Right lung (tissue), 5 donors: ENCODE data around the gene FMNL2. TPM values are rescaled to one million over a fixed set of nuclear protein-coding genes. Genes with fewer than 3 reads are reported as not detected.

Experiments used
- DNase-seq, 2 donors: peaks; one replicate each; pipeline ENCODE4 v3.0.0-alpha.2; 2013
- polyA plus RNA-seq, 5 donors: library from polyadenylated mRNA; unstranded; fragments of 120-200 nt; gene quantifications; one replicate each; pipeline versions ENCODE4 v1.2.1 to v1.2.3, GENCODE V29; 2013; ENCODE audit warnings: inconsistent platforms in 1 of 5, low replicate concordance in 1 of 5; ENCODE audit not compliant: insufficient read length in 5 of 5, insufficient read depth in 1 of 5

FMNL2 gene
- polyA plus RNA-seq, 5 donors = 51.4 to 89.6 (median 77.5) TPM

DNA sequence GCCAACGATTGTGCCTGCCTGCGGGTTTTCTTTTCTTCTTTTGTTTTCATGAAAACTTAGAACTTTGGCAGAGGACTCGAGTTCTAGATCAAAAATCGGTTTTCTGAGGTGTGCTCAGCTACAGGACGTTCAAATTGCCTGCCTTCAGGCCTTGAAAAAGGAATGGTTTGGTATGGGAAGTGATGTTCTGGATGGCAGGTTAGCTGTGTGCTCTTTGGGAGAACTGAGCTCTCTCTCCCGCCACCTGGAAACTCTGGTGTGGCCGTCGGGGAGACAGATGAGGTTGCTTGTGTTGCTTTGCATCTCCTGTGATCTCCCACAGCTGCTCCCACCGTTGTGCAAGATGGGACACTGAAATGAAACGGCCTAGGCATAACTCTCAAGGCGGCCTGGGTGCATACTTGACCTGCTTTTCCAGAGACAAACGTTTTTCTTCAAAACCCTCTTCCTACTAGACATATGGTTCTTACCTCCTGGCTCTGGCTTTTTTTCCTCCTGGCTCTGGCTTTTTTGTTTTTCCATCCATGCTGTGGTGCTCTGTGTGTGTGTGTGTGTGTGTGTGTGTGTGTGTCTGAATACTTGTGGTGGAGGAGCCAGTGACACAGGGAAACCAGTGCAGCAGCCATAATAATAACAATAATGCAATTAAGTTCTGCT, 2.0 kb downstream of the FMNL2 start:
- peak; percentile 21 to 32 for DNase-seq

DNA sequence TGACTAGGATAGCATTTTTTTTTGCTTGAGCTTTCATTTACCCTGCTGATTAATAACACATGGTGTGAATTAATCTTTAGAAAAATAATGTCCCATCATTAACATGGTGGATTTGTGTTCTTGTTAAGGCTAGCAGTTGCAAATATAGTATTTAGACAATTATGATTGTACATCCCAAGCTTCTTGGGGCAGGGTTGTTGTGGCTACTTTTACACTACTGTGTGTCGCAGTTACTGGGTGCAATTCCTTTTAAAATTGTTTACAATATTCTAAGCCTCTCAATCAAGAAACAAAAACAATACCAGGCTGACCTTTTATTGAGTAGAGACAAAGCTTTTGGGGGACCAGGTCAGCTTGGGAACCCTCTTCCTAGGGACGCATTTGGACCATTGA, 2.5 kb downstream of the FMNL2 start:
- DNase-seq = no peak

DNA sequence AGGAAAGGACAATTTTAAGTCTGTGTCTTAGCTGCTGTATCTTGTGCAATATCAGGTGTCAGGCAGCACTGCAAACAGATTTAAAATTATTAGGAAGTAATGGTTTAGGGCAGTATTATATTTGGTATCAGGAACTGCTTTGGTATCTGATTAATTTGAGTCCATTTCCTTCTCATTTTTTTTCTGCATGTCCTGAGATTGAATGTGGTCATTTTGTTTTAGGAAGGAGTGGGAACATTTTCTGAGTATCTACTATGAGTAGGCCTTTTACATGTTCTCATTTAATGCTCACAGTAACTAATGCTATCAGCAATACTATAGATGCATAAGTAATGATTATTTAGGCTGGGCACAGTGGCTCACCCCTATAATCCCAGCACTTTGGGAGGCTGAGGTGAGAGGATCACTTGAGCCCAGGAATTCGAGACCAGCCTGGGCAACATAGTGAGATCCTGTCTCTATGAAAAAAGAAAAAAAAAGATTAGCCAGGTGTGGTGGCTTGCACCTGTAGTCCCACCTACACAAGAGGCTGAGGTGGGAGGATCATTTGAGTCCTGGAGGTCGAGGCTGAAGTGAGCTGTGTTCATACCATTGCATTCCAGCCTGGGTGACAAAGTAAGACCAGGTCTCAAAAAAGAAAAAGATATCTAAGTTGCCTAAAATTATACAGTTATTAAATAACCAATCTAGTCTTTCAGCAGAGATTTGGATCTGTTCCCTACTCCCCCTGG, 4.7 kb downstream of the FMNL2 start:
- no peak for DNase-seq

DNA sequence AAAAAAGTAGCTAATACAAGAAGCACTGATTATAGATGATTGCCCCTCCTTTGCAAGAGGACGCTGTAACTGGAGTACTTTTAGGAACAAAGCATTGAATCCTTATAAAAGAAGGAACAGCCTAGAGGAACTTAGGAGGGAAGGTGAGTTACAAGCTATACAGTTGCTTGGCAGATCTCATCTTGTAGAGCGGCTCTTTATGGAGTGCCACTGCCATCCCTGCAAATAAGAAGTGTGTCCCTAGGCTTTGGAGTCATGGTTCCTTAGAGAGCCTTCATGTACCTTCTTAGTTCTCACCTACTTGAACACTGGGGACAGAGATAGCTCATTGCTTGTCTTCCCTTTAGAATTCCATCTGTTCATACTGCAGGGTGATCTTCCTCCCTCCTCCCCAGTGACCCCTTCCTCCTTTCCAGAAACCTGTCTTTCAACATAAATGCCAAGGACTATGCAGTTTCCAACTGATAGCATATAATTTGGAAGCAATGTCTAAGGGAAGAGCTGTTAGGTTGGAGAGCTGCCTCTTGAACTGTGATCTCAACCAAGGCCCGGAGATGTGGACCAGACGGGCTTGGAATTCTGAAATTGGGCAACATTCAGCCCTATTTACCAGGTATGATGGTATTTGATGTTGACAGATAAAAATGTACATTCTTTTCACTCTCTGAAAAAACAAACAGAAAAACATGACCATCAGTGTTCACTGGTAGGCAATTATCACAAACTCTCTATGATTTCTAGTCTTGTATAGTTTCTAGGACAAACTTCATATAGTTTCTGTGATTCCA, 7.5 kb downstream of the FMNL2 start:
- no peak for DNase-seq

DNA sequence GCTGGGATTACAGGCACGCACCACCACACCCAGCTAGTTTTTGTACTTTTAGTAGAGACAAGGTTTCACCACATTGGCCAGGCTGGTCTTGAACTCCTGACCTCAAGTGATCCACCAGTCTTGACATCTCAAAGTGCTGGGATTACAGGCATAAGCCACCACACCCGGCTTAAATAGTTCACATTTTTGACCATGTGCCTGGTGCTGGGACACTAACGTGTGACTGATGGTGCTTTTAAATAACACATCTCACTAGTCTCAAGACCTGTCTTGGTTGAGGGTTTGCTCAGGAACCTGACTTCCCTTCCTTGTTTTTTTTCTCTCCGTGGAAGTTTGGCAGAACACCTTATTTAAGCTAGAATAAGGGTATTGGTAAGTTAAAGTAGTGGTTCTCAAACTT, 8.5 kb downstream of the FMNL2 start:
- DNase-seq = no peak

DNA sequence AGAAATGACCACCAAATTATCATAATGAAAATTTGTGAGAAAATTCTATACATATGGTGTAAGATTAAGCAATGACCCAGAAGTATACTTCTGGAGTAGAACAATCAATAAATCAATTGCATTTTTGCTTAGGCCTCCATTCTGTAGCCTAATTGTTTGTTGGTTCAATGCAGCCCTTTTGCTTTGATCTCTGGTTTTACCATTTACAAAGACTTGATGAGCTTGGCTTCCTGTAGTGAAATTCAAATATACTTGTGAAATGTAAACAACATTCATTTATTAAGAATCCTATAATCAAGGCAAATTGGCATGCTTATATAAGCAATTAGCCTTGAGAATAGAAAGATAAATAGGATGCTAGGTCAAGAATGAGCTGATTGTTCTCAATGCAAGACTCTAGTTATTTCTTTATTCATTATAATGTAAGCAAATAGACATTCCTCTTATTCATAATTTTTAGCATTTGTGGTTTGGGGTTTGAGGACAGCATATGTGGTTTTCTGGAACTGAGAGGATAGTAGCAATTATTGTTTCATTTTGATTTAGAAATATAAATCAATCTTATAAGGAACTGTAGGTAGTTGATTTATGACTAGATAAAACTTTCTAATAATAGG, 9.7 kb downstream of the FMNL2 start:
- DNase-seq = peak in 1 of 2 donors; percentile 23

DNA sequence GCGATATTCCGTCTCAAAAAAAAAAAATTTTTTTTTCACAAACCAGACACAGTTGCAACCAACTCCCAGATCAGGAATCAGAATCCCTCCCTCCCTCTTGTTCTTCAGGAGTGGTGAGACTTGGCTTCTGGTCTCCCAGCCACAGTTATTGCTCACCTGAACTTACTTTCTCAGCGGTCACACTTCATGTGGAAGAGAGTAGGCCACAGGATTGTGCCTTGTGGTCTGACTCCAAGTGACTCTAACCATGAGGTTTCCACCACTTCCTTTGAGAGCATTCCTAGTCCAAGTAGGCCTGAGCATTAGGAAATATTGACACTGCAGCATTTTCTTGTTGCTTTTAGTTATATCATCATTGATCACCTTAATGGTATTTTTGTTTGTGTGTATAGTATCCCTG, 12.1 kb downstream of the FMNL2 start:
- DNase-seq = no peak

DNA sequence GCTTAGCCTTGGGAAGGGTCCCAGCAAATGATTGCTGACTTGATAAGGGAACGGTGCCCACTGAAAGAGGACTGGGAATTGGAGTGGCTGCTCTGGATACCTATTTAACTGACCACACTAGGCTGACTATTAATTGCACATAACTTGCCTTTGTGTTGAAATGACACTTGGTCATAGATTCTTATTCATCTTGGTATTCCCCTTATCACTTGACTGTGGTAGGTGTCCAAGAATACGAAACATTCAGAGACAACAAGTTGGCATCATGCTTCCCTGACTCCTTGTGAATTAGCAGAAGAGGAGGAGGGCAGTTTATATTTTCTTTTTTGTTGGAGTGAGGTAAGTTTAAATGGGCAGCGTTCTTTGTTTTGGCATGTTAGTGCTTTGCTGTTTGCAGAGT, 13.4 kb downstream of the FMNL2 start:
- DNase-seq = no peak

DNA sequence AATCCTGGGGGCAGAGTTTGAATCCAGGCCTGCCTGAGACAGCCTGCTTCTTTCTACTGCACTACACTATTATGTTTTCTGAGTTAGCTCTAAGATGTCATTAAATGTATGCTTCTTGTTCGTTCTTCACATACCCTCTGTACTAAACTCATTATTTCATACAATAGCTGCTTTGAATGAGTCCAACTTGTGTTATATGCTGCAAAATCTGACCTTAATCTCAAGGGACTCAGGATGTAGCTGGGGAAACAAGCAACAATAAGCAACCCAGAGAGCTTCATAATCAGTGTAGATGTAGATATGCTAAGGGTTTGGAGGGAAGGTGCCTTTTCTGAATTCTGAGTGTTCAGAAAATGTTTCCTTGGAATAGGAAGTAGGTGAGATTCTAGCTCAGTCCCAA, 14.4 kb downstream of the FMNL2 start:
- DNase-seq = no peak

DNA sequence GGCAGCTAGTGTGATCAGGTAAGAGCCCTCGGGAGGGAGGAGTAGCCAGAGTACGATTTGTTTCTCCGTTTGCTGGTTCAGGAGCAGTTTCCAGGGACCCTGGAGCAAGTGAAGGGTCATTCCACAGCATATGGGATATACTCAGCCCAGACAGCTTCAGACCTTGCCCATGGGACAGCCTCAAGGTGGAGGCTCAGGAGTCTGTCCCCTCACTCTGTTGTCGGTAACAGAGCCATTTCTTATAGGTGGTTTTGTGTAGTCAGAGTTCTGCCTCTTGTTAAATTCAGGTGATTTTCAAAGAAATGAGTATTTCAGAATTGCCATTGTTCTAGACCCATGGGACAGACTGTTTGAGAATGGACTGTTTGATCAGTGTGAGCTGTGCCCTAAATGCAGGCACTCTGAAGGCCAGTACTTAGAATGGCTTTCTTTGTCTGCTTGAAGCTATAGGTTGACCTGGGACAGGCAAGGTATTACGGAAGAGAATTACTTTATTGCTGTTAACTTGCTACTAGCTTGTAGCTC, 15.2 kb downstream of the FMNL2 start:
- DNase-seq = no peak

DNA sequence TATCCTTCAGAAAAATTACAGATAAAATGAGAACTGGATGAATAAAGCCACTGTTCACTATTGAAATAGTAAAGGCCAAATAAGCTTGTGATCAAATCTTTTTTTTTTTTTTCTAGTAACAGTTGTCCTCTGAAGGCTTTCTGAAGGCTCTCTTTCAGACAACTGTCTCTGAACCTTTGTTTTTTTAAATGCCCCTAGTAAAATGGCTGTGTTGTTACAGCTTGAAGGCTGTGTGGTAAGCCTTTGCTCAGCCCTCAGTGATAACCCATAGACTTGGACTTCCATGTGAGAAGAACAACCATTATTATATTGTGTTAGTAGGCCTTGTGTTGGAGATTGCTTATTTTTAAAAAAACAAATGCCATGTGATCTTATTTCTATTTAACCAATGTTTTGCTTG, 17.6 kb downstream of the FMNL2 start:
- no peak for DNase-seq

DNA sequence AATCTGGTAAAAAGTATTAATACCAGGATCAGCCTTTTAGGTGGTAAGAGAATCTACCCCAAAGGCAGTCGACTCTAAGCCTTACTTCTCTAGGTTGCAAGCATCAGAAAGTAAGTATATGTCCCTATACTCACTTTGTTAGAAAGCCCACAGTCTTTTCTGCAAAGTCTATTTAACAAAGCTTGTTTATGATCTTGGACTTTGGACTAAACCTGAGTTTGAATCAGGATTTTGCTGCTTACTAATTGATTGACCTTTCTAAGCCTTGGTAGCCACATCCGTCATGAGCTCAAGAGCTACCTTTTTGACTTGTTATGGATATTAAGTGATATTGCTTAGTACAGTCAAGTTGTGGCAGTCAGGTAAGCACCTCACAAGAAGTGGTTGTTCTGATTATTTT, 18.4 kb downstream of the FMNL2 start:
- no peak for DNase-seq

DNA sequence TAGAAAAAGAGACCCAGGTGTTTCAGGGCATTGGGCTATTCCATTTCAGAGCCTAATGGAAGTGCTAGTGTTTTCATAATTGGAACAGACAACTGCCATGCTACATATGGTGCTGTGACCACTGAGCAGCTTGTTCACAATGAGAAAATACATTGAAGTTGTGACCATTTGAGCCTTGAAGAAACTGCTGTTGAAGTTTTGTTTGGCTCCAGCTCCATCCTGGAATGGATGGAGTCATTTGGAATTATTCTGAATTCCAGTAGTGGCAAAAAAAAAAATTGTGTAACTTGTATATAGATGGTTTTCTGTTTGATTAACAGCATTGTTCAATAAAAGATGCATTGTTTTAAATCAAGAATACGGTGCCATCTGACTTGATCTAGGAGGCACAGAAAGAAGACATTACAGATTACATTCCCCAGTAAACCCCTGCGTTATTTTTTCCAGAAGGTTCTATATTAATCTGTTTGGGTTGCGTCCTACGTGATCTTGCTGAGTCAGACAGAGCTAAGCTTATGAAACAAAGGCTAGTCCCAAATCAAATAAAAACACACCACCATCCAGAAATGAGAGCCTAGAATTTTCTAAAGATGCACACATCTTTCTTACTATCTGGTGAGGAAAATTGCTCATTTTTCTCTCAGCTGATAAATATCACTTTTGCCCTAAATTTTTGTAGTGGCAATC, 19.2 kb downstream of the FMNL2 start:
- DNase-seq = no peak

DNA sequence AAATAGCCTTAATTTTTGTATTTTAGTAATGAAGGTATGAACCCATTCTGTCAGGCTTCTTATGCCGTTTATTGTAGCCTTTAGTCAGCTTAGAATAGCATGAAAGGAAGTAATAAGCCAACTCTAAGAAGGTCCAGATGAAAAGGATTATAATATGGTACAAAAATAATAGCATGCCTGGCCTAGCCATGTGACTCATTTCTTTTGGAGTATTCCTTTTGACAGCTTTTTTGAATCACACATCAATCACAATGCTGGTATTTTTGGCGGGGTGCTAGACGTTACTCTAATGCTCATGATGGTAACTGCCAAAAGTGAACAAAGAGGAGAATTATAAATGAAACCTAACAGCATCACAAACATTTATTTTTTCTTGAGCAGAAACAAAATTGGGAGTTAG, 19.9 kb downstream of the FMNL2 start:
- no peak for DNase-seq

DNA sequence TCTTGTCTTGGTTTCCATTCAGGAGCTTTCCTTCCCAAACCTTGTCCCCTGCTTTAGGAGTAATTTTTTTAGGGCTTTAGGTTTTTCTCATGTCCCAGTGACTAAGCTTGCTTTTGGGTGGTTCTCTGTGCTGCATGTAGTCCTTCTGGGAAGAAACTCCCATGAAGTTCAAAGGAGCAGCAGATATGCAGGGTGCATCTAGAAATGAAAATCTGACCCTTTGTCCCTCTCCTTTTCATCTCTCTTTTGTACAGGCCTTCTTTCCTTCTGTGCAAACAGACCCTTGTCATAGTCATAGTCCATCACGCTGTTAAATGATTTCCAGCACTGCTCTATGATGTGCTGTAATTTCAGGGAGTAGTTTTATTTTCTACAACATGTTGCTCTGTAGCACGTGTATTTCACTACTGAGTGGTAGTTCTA, 20.4 kb downstream of the FMNL2 start:
- DNase-seq = no peak

DNA sequence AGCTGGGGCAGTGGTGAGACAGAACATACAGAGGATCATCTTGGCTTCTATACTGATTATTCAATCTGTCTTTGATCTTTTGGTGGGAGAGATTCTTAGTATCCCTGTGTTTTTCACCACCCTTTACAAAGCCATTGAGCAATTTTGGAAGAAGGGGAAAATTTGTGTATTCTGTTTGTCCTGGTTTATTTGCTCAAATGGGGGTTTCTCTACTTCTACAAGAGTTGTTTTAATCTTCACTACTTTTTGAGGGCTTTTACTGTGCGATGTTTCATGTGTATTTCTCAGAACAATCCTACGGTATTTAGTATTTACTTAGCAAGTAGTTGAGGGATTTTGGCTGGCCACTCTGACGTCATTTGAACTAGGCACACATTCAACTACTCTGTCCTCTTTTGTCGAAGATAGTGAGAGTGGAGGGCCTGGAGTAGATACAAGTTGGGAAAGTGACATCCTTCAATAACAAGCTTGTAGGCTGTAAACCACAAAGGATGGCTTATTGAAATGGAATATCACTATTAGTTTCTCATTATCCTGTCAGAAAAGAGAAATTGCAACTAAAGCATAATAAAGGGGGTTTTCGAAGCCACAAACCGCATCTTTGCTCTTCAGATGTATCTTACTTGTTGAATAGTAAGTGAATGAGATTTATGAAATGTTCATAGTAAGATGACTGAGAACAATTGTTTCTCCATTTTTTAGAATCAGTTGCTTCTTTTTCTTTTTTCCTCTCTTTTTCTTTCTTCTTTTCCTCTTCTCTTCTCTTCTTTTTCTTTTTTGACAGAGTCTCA, 24.8 kb downstream of the FMNL2 start:
- no peak for DNase-seq

DNA sequence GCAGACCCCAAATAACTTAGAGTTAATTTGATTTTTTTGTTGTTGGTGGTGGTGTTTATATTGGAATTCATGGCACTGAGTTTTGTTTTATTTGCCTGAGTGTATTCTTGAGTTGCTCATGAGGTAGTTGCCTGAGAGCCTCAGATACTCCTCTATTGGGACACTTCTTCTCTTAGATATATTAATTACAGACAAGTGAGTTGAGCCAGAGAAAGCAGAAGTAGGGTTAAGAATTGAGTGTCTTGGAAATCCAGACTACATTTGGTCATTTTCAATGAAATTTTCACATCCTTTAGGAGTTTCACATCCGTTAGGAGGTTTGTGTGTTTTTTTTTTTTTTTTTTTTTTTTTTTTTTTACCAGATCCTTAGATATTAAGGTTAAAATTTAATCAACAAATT, 29.0 kb downstream of the FMNL2 start:
- no peak for DNase-seq

DNA sequence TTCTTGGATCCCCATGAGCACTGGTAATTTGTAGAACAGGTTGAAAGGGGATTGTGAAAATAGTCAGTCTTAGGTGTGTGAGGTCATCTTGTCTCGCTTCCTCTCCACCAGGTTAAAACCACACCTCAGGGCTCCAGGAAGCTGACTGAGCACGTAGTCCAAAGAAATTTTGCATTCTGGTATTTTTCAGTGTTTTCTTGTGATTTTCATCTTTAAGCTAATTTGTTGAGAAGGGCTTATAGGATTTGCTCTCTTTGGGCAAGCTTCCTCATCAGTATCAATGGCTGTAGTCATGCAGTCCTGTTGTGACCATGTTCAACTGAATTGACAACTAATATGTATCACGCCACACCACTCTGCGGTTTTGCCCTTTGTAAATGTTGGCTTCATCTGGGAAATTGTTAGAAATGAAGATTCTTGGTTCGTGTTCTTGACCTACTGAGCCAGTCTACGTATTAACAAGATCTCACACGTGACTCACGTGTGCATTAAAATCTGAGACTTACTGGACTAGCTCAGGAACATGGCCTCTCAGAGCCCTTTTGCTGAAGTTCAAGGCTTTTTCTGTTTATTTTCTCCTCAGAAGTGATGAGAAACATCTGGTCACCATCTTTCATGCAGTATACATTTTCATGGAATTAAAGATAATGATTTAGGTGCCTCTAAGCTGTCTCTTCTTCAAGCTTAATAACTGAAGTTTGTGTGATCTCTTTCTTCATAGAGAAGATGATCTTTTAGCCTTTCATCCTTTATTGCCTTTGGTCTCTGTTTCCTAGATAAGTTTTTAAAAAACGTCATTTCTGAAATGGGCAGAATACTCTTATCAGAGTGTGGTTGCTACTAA, 32.8 kb downstream of the FMNL2 start:
- no peak for DNase-seq

DNA sequence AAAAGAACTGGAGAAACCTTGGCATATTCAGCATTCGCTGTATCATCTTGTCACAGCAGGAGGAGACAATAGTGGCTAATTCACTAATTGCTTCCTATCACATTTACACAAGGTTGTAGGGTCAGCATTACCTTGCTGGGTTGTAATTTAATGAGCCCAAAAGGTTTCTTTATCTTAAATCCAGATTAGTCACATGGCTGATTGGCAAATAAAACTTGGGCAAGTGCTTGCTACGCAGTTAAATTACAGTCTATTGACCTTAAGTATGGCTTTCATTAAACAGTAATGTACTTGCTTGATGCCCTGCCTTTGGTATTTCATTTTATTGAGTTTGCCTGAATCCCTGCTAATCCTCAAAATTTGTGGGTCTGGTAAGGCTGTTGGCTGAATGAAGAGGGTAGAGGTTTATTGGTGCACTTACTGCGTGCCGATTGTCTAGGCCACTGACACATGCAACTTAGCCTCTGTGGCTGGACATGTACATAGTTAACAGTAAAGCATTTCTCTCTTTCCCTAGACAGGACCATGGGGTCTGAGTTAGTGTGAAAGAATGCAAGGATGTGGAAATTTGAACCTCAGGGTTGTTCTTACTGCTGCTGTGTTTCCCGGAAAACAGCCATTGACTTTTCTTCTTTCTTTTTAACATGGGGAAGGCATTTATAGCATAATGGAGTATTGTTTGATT, 34.3 kb downstream of the FMNL2 start:
- DNase-seq = no peak
